SH-SY5Y (cell line): ENCODE results near the gene DCDC2B.

Experiments
- GATA2 ChIP-seq: IDR thresholded peaks from 2 replicates; pipeline ENCODE4 v1.6.1; 2011; ENCODE audit warnings: mild to moderate bottlenecking, low read depth, low read length
- GATA3 ChIP-seq: IDR thresholded peaks from 2 replicates; pipeline ENCODE4 v1.6.1; 2011; ENCODE audit warnings: low read depth, mild to moderate bottlenecking, low read length, moderate library complexity

GRCh38 chr1:32255072-32256071 lies 46.5 kb downstream of the DCDC2B start:
- TF ChIP-seq GATA2 (no peak), GATA3 (no peak)
